C1 segment of cervical spinal cord (tissue), 14 donors: ENCODE results near the gene SMIM11.
A peak's percentile ranks its signal among the peaks of the same experiment; 100 is the strongest.
"Not testable (repeated sequence)": the region's sequence is repeated elsewhere in the genome, so short reads cannot be mapped to it uniquely, and the experiment has no call there.

Source experiments
- DNase-seq, 14 donors: peaks; one replicate each; lab custom pipeline; 2025; lab: John Stamatoyannopoulos, UW

SMIM11 gene, protein sequence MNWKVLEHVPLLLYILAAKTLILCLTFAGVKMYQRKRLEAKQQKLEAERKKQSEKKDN

DNA sequence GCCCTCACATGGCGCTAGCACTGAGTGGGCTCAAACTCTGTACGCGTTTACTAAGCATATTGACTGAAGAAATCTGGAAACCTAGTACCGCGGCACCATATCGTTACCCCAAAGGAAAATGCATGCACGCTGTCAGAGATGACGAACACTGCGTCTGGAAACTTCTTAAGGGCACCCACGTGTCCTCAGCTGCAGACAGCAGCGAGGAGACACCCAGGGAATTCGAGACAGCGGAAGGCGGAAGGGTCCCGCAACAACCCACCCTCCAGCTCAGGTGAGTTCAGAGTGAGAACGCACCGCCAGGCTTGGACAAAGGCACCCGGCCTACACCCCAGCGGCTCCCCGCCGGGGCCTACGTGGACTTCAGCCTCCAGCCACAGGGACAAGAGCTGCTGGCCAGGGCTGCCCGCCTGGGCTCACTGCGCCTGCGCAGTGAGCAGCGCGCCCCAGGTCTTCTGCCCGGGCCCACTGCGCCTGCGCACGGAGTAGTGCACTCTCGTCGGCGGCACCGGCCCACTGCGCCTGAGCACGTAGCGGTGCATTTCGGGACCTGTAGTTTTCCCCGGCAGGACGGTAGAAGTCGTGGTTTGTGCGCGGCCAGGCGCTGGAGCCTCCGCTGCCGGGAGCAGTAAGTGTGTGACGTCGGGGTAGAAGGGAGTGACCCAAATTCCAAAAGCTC is at the start of gene SMIM11:
SMIM11 (plus strand) TSS at position 568 of the 679 bp plus-strand sequence. CDS start 3,998 bp downstream, outside the sequence.
- DNase-seq: not testable (repeated sequence)

DNA sequence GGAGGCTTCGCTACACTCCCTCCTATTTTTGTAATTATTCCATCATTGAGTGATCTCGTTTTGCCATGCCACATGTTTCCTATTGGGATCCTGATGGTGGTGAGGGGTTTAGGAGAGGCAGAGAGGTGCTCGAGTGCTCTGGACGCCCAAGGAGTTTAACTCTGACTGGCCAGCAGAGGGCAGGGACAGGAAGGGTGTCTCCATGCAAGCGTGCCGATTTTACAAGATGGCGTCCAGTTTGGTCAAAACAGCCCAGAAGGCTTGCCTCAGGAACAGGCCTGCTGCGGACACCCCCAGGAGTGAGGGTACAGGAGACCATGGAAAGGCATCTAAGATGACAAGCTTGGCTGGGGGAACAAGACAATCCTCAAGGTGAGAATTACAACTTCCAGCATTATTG is 45.3 kb upstream of the SMIM11 start:
- no peak for DNase-seq

GRCh38 chr21:34331726-34332125 is 43.6 kb upstream of the SMIM11 start:
- DNase-seq: no peak

DNA sequence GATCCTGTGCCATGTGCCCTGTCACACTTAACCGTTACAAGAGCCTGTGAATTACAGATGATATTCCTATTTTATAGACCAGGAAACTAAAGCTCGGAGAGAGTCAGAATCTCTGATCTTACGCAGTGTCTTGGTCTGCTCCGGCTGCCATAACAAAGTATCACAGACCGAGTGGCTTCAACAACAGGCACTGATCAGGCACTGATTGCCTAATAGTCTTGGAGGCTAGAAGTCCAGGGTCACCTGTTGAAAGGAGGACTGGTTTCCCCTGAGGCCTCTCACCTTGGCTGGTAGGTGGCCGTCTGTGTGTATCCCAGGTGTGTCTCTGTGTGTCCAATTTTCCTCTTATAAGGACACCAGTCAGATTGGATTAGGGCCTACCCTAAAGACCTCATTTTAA is 43.0 kb upstream of the SMIM11 start:
- no peak for DNase-seq

DNA sequence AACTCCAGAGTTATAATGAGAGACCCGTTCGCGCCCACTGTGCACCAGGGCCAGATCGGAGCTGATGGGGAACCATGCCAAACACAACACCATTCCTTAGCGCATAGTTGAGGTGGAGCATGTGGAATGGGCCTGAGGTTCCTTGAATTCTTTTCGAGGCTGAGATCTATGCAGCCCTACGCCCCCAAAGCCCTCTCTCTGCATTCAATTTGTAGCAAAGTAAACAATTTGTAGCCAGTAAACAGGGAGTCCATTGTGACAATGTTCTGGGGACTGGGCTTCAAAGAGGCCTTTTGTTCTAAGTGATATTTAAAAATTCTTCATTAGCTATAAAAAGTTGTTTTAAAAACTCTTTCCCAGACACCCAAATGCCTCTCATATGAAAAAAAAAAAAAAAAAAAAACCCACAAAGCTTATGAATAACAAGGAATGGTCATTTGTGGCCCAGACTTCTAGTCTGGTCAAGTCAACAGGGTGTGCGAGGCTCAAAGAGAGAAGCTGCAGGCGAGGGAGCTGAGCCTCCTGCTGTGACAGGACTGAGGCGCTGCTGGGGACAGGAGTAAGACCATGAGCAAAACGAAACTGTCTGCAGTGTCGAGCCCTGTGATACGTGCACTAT is 42.1 kb upstream of the SMIM11 start:
- no peak for DNase-seq

GRCh38 chr21:34335316-34335715 is 40.0 kb upstream of the SMIM11 start:
- DNase-seq: peak in 1 of 14 donors; percentile 18

- no peak for DNase-seq
Measured at GRCh38 chr21:34336245-34336644, 39.1 kb upstream of the SMIM11 start.

- no peak for DNase-seq
Measured at GRCh38 chr21:34336756-34337391, 38.4 kb upstream of the SMIM11 start.

- no peak for DNase-seq
Measured at GRCh38 chr21:34337741-34338140, 37.6 kb upstream of the SMIM11 start.

DNA sequence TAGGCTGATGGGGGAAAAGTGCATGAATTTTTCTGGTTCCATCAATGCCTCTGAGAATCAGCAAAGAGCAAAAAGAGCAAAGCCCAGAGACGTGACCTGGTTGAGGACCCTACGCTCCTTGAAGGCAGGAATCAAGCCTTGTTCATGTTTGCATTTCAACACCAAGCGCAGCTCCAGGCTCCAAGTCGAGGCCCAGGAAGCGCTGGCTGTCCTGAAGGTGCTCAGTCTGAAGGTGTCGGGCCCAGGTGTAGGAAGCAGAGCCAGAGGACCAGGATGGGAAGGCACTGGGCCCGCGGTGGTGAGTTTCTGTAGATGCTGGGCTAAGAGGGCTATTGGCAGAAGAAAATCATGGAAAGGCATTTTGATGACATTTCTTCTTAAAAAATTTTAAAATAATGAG is 37.1 kb upstream of the SMIM11 start:
- no peak for DNase-seq

GRCh38 chr21:34340061-34340460 is 35.2 kb upstream of the SMIM11 start:
- DNase-seq: no peak

- peak in 1 of 14 donors; percentile 15 for DNase-seq
Measured at GRCh38 chr21:34342476-34342875, 32.8 kb upstream of the SMIM11 start.

DNA sequence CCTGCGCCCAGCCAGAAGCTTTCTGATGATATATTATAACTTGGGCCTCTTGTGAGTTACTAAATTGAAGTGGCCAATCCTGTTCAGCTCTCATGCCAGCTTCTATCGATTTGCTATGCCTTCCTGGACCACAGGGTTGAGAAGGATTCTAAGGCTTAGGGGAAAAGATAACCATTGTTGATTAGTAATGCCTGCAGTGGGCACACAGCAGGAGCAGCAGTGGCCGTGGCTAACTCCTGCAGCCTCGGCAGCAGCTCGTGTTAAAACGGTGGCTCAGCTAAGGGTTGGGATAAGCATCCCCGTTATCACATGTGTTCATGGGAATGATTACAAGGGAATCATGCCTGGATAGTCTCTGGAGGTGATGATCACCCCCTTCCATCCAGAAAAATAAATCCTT is 32.0 kb upstream of the SMIM11 start:
- no peak for DNase-seq

GRCh38 chr21:34343838-34344381 is 31.4 kb upstream of the SMIM11 start:
- DNase-seq: peak in 6 of 14 donors; percentile 23 to 55 (median 36)

DNA sequence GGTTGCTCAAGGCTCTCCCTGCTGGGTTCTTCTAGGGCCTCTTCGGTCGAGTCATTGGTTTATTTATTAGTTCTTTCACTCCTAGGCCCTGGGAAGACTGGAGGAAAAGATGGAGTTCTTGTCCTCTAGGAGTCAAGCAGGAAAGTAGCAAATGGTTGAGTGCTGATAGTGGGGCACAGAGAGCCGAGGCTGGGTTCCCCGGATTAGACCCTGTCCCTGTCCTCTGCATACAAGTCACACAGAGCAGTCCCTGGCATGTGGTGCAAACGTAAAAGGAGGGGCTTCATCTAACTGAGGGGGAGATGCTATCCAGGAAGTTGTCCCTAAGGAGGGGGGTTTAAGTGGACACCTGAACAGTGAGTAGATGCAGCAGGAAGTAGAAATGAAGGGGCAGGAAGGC is 30.7 kb upstream of the SMIM11 start:
- no peak for DNase-seq

GRCh38 chr21:34345091-34345871 is 30.0 kb upstream of the SMIM11 start:
- no peak for DNase-seq

- no peak for DNase-seq
Measured at GRCh38 chr21:34345892-34346291, 29.4 kb upstream of the SMIM11 start.

DNA sequence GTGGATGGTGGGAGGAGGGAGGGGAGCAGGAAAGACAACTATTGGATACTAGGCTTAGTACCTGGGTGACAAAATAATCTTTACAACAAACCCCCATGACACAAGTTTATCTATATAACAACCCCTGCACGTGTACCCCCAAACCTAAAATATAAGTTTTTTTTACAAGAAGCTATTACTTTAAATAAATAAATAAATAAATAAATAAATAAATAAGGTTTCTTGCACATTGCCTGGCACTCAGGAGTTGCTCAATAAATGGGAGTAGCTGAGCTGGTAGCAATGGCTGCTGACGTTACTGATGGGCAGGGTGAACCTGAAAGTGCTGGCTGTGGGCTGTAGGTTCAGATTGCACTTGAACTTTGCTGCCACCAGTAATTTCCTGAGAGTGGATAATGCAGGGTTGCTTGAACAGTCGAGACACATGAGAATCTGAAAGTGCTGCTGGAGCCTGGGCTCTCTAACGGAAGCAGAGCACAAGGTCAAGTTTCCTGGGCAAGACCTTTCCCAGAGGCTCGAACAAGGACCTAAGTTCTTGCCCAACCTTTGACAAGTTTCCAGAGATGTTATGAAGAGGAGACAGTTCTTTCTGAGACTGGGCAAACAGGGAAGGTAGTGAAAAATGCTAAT is 26.3 kb upstream of the SMIM11 start:
- DNase-seq: no peak

- peak in 10 of 14 donors; percentile 6 to 39 (median 24) for DNase-seq
Measured at GRCh38 chr21:34351786-34352241, 23.5 kb upstream of the SMIM11 start.

DNA sequence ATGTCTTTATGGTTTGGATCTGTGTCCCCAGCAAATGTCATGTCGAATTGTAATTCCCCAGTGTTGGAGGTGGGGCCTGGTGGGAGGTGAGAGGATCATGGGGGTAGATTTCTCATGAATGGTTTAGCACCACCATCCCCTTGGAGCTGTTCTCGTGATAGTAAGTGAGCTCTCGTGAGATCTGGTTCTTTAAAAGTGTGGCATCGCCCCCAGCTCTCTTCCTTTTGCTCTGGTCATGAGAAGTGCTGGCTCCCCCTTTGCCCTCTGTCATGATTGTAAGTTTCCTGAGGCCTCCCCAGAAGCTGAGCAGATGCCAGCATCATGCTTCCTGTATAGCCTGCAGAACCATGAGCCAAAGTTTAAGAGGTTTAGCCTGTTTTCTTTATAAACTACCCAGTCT is 22.8 kb upstream of the SMIM11 start:
- DNase-seq: no peak

- DNase-seq: no peak
Measured at GRCh38 chr21:34353182-34353581, 22.1 kb upstream of the SMIM11 start.
